Activated T-cell treated with anti-CD3 and anti-CD28 coated beads, Interleukin-2, amount 50 U/mL, for 72 hours (primary cell): ENCODE results near the gene SMARCB1. TPM values are rescaled to one million over a fixed set of nuclear protein-coding genes. Genes with fewer than 3 reads are reported as not detected.
"Not testable (repeated sequence)": the region's sequence is repeated elsewhere in the genome, so short reads cannot be mapped to it uniquely, and the experiment has no call there.

Source experiments
- ATAC-seq, 2 donors: fragments of 150-1000 bp; cut with Tn5 transposase; replicated peaks in 1 of 2; 2 replicates each; pipeline ENCODE4 v1.10.0; 2021; ENCODE audit warnings: moderate library complexity in 2 of 2, mild to moderate bottlenecking in 1 of 2
- DNase-seq, 2 donors: peaks; one replicate each; pipeline ENCODE4 v3.0.0; 2021 to 2022; ENCODE audit warnings: mixed read lengths in 1 of 2
- H3K27ac Mint-ChIP-seq: one replicate; pipeline ENCODE4 v1.8.0; 2022; ENCODE audit warnings: mild to moderate bottlenecking, moderate library complexity, mixed read lengths
- H3K27me3 Mint-ChIP-seq: one replicate; pipeline ENCODE4 v1.8.0; 2022; ENCODE audit warnings: low read depth, mixed read lengths
- H3K36me3 Mint-ChIP-seq, 2 donors: one replicate each; pipeline ENCODE4 v1.8.0; 2022; ENCODE audit warnings: mixed read lengths in 2 of 2, mild to moderate bottlenecking in 1 of 2; ENCODE audit not compliant: insufficient read depth in 2 of 2
- H3K4me1 Mint-ChIP-seq: one replicate; pipeline ENCODE4 v1.8.0; 2022; ENCODE audit warnings: low read depth, mixed read lengths
- H3K4me3 Mint-ChIP-seq, 2 donors: one replicate each; pipeline ENCODE4 v1.8.0; 2022; ENCODE audit warnings: mild to moderate bottlenecking in 2 of 2, mixed read lengths in 2 of 2, moderate library complexity in 2 of 2
- H3K9me3 Mint-ChIP-seq, 2 donors: one replicate each; pipeline ENCODE4 v1.8.0; 2022; ENCODE audit warnings: mixed read lengths in 2 of 2
- total RNA-seq, 2 donors: library from RNA; stranded (reverse); gene quantifications; one replicate each; pipeline ENCODE4 v1.2.3, GENCODE V29; 2022

SMARCB1 gene
- total RNA-seq, 2 donors from 2014 or later, result 67.4 to 83.0 TPM

DNA sequence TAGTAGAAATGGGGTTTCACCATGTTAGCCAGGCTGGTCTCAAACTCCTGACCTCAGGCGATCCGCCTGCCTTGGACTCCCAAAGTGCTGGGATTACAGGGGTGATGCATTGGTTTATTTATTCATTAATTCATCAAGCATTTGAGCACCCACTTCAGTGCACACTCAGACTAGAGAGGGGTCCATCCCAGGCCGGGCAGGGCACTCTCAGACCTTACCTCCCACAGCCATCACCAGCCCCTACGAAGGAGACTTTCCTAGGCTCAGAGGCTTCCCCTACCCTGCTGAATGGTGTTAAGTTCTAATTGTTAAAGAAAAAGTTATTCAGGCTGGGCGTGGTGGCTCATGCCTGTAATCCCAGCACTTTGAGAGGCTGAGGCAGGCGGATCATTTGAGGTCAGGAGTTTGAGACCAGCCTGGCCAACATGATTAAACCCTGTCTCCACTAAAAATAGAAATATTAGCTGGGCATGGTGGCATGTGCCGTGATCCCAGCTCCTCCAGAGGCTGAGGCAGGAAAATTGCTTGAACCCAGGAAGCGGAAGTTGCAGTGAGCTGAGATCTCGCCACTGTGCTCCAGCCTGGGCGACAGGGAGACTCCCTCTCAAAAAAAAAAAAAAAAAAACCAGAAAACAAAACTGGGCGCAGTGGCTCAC is 77.9 kb downstream of the SMARCB1 start:
- H3K4me3 Mint-ChIP-seq, ATAC-seq, H3K27ac Mint-ChIP-seq, H3K9me3 Mint-ChIP-seq, H3K36me3 Mint-ChIP-seq, H3K4me1 Mint-ChIP-seq, DNase-seq, H3K27me3 Mint-ChIP-seq: not testable (repeated sequence)

DNA sequence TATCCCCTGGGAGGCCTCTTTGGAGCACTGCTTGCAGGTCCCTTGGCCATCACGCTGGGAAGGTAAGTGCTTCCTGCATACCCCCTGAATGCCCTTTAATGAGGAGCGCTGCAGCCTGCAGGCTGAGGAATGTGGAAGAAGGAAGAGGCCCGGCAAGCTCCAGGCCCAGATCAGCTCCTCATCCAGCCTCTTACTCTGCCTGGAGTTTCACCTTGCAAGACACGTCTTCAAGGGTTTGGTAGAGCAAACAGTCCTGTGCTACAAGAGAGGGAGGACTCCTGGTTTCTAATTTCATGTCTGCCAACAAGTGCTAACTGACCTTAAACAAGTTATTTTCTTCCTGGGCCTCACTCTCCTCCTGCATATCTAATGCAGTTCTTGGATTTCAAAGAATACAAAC is 81.8 kb downstream of the SMARCB1 start:
- ATAC-seq (no peak), DNase-seq (no peak)
- Mint-ChIP-seq H3K4me1 (no peaks in the 10 kb centered on the region), H3K9me3 (no peaks in the 10 kb centered on the region), H3K36me3 (no peaks in the 10 kb centered on the region), H3K27ac (no peak overlapping the region), H3K27me3 (no peaks in the 10 kb centered on the region), H3K4me3 (no peak overlapping the region)

DNA sequence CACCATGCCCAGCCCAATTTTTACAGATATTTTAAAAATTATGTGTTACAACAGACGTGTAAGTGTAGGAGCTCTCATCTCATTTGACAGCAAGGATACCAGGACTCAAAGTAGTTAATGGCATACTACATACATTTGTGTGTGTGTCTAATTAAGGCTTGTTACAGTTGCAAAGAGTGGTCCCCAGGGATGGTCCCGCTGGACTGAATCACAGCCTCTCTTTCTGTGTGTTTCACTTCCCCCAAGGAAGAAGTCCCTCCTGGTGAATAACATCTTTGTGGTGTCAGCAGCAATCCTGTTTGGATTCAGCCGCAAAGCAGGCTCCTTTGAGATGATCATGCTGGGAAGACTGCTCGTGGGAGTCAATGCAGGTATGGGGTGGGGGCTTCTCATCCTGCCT is 88.1 kb downstream of the SMARCB1 start:
- Mint-ChIP-seq H3K36me3 (no peaks in the 10 kb centered on the region), H3K27me3 (no peaks in the 10 kb centered on the region), H3K4me3 (no peak overlapping the region)

DNA sequence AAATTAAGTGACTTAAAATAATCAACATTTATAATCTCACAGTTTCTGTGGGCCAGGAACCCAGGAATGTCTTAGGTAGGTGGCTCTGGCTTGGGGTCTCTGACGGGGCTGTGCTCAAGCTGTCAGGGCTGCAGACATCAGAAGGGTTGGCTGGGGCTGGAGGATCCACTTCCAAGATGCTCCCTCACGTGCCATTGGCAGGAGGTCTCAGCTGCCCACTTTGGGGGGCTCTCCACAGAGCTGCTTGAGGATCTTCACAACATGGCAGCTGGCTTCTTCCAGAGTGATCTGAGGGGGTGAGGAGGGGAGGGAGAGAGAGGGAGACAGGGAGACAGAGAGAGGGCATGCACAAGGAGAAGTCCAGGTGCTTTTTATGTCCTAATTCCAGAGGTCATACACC is 89.0 kb downstream of the SMARCB1 start:
- DNase-seq (no peak), ATAC-seq (no peak)
- Mint-ChIP-seq H3K4me1 (no peaks in the 10 kb centered on the region), H3K27me3 (no peaks in the 10 kb centered on the region), H3K9me3 (no peaks in the 10 kb centered on the region), H3K27ac (no peak overlapping the region), H3K36me3 (no peaks in the 10 kb centered on the region), H3K4me3 (no peak overlapping the region)

More for the DNA sequence above, 88.1 kb downstream of the SMARCB1 start:
- Mint-ChIP-seq H3K9me3 (no peaks in the 10 kb centered on the region), H3K4me1 (no peaks in the 10 kb centered on the region), H3K27ac (no peak overlapping the region)
- DNase-seq (no peak), ATAC-seq (no peak)

DNA sequence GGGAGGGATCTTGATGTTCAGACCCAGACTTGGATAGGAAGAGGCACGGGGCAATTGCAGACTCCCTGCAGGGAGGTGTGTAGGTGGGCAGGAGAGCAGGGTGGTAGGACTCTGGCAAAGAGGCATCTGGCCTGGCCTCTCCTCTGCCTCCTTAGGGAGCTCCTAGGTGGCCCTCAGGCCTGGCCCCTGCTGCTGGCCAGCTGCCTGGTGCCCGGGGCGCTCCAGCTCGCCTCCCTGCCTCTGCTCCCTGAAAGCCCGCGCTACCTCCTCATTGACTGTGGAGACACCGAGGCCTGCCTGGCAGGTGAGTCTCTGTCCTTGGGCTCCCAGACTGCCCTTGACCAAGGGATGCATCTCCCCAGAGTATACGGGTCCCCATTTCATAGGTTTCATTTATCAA is 90.8 kb downstream of the SMARCB1 start:
- ATAC-seq, result no peak
- no peaks in the 10 kb centered on the region for H3K9me3 Mint-ChIP-seq

DNA sequence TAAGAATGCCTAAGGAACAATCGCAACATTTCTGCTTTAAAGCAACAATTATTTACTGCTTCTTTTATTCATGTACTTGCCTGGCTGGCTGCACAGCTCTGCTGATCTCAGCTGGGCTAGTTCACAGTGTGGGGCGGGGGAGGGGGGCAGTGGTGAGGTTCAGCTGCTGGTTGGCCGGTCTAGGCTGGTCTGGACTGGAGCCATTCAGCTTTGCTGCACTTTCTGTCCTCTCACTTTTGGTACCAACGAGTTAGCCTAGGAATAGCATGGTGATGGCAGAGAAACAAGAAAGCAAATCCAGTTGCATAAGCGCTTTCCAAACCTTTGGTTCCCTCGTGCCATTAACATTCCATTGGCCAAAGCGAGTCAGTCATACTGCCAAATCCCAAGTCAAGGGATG is 91.5 kb downstream of the SMARCB1 start:
- H3K4me1 Mint-ChIP-seq, result no peaks in the 10 kb centered on the region
- no peak overlapping the region for H3K27ac Mint-ChIP-seq
- DNase-seq (no peak), ATAC-seq (no peak)
- H3K27me3 Mint-ChIP-seq, result no peaks in the 10 kb centered on the region
- no peaks in the 10 kb centered on the region for H3K36me3 Mint-ChIP-seq
- H3K9me3 Mint-ChIP-seq, result no peaks in the 10 kb centered on the region
- no peak overlapping the region for H3K4me3 Mint-ChIP-seq

More for the DNA sequence above, 90.8 kb downstream of the SMARCB1 start:
- no peak for DNase-seq
- Mint-ChIP-seq H3K27ac (no peak overlapping the region), H3K4me3 (no peak overlapping the region), H3K36me3 (no peaks in the 10 kb centered on the region), H3K4me1 (no peaks in the 10 kb centered on the region), H3K27me3 (no peaks in the 10 kb centered on the region)

DNA sequence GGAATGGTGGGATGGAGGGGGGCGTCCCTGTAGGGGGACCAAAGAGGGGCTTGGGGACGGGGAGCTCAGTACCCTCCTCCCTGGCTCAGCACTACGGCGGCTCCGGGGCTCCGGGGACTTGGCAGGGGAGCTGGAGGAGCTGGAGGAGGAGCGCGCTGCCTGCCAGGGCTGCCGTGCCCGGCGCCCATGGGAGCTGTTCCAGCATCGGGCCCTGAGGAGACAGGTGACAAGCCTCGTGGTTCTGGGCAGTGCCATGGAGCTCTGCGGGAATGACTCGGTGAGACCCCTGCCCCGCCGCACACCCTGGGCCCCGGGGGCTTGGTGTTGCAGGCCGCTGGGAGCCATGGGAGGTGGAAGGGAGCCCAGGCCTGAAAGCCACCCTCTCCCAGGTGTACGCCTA is 95.6 kb downstream of the SMARCB1 start:
- ATAC-seq (no peak), DNase-seq (no peak)
- no peaks in the 10 kb centered on the region for H3K27me3 Mint-ChIP-seq
- no peaks in the 10 kb centered on the region for H3K4me1 Mint-ChIP-seq
- H3K9me3 Mint-ChIP-seq, result no peaks in the 10 kb centered on the region
- H3K36me3 Mint-ChIP-seq, result no peaks in the 10 kb centered on the region
- H3K4me3 Mint-ChIP-seq, result no peak overlapping the region
- H3K27ac Mint-ChIP-seq, result no peak overlapping the region

DNA sequence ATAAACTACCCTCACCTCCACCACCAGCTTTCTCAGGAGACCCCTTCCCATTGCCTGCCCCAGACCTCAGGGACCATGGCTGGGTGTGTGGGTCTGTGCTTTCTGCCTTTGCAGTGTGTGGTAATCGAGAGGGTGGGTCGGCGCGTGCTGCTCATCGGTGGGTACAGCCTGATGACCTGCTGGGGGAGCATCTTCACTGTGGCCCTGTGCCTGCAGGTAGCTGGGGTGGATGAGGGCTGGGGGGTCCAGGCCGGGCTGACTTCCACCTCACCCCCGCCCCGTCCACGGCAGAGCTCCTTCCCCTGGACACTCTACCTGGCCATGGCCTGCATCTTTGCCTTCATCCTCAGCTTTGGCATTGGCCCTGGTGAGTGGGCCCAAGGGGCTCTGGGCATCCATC is 96.9 kb downstream of the SMARCB1 start:
- H3K36me3 Mint-ChIP-seq, result no peaks in the 10 kb centered on the region
- H3K9me3 Mint-ChIP-seq, result no peaks in the 10 kb centered on the region
- no peak overlapping the region for H3K27ac Mint-ChIP-seq
- H3K4me3 Mint-ChIP-seq, result no peak overlapping the region
- no peak for DNase-seq
- no peak for ATAC-seq
- no peaks in the 10 kb centered on the region for H3K27me3 Mint-ChIP-seq
- no peaks in the 10 kb centered on the region for H3K4me1 Mint-ChIP-seq

DNA sequence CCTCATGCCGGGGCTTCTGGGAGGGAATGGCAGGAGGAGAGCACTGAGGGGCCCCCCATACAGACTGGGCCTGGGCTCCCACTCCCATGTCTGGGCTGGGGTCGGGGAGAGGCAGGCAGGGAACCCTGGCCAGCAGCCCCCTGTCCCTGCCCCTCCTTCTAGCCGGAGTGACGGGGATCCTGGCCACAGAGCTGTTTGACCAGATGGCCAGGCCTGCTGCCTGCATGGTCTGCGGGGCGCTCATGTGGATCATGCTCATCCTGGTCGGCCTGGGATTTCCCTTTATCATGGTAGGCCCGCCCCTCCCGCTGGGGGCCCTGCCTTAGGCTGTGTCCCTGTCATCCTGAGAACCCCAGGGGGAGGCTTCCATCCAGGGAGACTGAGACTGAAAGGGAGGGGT is 97.4 kb downstream of the SMARCB1 start:
- ATAC-seq (no peak), DNase-seq (no peak)
- no peaks in the 10 kb centered on the region for H3K4me1 Mint-ChIP-seq
- H3K9me3 Mint-ChIP-seq, result no peaks in the 10 kb centered on the region
- no peak overlapping the region for H3K27ac Mint-ChIP-seq
- no peaks in the 10 kb centered on the region for H3K36me3 Mint-ChIP-seq
- no peak overlapping the region for H3K4me3 Mint-ChIP-seq
- no peaks in the 10 kb centered on the region for H3K27me3 Mint-ChIP-seq

Other genes with a start within 250 kb of the SMARCB1 start
- gene IGLL1, start 206.7 kb upstream of the SMARCB1 start, total RNA-seq, result not detected
- gene DRICH1, start 154.6 kb upstream of the SMARCB1 start, total RNA-seq, result under 1 TPM in 1 of 2 donors, not detected in 1; 0.90 TPM
- 10 to 100 TPM; 22.7 to 22.9 TPM for gene RGL4, start 96.0 kb upstream of the SMARCB1 start, total RNA-seq
- gene ZNF70, start 35.9 kb upstream of the SMARCB1 start, total RNA-seq, result 1 to 10 TPM; 1.6 to 1.8 TPM
- 1 to 10 TPM in 1 of 2 donors, under 1 TPM in 1; 0.90 to 1.7 TPM for gene VPREB3, start 32.5 kb upstream of the SMARCB1 start, total RNA-seq
- gene C22orf15, start 24.0 kb upstream of the SMARCB1 start, total RNA-seq, result 1 to 10 TPM in 1 of 2 donors, under 1 TPM in 1; 0.72 to 1.5 TPM
- gene CHCHD10, start 19.0 kb upstream of the SMARCB1 start, total RNA-seq, result 10 to 100 TPM; 54.4 to 62.5 TPM
- gene MMP11, start 14.1 kb upstream of the SMARCB1 start, total RNA-seq, result under 1 TPM; 0.46 to 0.56 TPM
- gene DERL3, start 52.0 kb downstream of the SMARCB1 start, total RNA-seq, result 1 to 10 TPM; 2.6 to 5.2 TPM
- 10 to 100 TPM in 1 of 2 donors, 1 to 10 TPM in 1; 10.0 to 11.1 TPM for gene SLC2A11, start 70.9 kb downstream of the SMARCB1 start, total RNA-seq
- 100 to 1,000 TPM; 350 to 469 TPM for gene MIF, start 107.4 kb downstream of the SMARCB1 start, total RNA-seq
- gene GSTT2B, start 174.2 kb downstream of the SMARCB1 start, total RNA-seq, result under 1 TPM in 1 of 2 donors, not detected in 1; 0.46 TPM
- gene DDTL, start 179.9 kb downstream of the SMARCB1 start, total RNA-seq, result 1 to 10 TPM in 1 of 2 donors, under 1 TPM in 1; 0.95 to 3.4 TPM
- gene DDT, start 187.5 kb downstream of the SMARCB1 start, total RNA-seq, result 10 to 100 TPM; 74.6 to 89.4 TPM
- not detected for gene GSTT2, start 193.2 kb downstream of the SMARCB1 start, total RNA-seq
- gene GSTT4, start 218.5 kb downstream of the SMARCB1 start, total RNA-seq, result not detected
- 10 to 100 TPM; 69.2 to 73.4 TPM for gene CABIN1, start 224.3 kb downstream of the SMARCB1 start, total RNA-seq